ENCODE results near the gene SFXN4.

DNA sequence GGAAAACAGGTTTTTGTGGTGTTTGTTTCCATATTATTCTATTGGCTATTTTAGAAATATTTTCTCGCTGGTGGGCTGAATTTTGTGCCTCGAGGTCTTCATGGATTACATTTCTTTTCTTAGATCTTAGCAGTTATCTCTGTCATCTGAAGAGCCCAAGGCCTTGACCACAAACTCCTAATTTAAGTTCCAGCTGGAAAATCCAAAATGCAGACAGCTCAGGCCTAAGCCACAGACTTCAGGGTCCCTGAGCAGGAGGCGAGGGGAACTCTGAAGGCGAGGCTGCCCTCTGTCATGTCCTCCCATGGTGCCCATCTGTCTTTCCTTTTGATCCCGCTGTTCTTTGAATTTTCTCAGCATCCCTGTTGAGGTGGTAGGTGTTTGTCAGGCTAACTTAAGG, 47.3 kb downstream of the SFXN4 start:
- no peak for TF ChIP-seq POLR2AphosphoS5 (IDR thresholded peaks at IDR 0.05; ENCODE audit: borderline replicate concordance, low read depth, low read length)
- TF ChIP-seq EZH2 (IDR thresholded peaks at IDR 0.05) = no peak
- TF ChIP-seq FOXP2 (optimal IDR thresholded peaks at IDR 0.05; ENCODE audit: control extremely low read depth, extremely low read length, insufficient read depth) = no peak

Measured in SK-N-MC (cell line).